Transverse colon (tissue), 4 donors: ENCODE data around the gene MORC3.
"Not testable (repeated sequence)": the region's sequence is repeated elsewhere in the genome, so short reads cannot be mapped to it uniquely, and the experiment has no call there.

Experiments
- POLR2A ChIP-seq: fragments of 450-650 bp; IDR thresholded peaks from one replicate; pipeline ENCODE4 v1.6.1; 2016; ENCODE audit warnings: antibody characterized with exemption, mild to moderate bottlenecking, moderate library complexity
- POLR2AphosphoS5 ChIP-seq, 3 donors: sonication (generic); formaldehyde crosslinking; IDR thresholded peaks; one replicate each; pipeline ENCODE4 v1.6.1; 2016; ENCODE audit warnings: antibody characterized with exemption in 3 of 3
- TF ChIP-seq, protein P1 (sequence below), 5 experiments: fragments of 200-600 bp in 3 of 5; fragments of 450-650 bp in 2 of 5; sonication (generic) in 3 of 5; IDR thresholded peaks; 1 replicate in 2 of 5; 2 replicates in 3 of 5; pipeline ENCODE4 v1.5.1; 2016 to 2017; ENCODE audit warnings: antibody characterized with exemption in 5 of 5, inconsistent platforms in 3 of 5, mild to moderate bottlenecking in 2 of 5, moderate library complexity in 1 of 5

DNA sequence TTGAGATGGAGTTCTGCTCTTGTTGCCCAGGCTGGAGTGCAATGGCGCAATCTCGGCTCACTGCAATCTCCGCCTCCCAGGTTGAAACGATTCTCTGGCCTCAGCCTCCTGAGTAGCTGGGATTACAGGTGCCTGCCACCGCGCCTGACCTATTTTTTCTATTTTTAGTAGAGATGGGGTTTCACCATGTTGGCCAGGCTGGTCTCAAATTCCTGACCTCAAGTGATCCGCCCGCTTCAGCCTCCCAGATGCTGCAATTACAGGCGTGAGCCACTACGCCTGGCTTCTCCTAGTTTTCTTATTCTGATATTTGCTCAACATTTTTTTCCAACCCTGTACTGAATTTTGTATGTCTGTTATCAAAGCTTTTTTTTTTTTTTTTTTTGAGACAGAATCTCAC, 62.7 kb downstream of the MORC3 start:
- TF ChIP-seq, protein P1, sequence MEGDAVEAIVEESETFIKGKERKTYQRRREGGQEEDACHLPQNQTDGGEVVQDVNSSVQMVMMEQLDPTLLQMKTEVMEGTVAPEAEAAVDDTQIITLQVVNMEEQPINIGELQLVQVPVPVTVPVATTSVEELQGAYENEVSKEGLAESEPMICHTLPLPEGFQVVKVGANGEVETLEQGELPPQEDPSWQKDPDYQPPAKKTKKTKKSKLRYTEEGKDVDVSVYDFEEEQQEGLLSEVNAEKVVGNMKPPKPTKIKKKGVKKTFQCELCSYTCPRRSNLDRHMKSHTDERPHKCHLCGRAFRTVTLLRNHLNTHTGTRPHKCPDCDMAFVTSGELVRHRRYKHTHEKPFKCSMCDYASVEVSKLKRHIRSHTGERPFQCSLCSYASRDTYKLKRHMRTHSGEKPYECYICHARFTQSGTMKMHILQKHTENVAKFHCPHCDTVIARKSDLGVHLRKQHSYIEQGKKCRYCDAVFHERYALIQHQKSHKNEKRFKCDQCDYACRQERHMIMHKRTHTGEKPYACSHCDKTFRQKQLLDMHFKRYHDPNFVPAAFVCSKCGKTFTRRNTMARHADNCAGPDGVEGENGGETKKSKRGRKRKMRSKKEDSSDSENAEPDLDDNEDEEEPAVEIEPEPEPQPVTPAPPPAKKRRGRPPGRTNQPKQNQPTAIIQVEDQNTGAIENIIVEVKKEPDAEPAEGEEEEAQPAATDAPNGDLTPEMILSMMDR (IDR thresholded peaks at IDR 0.05), result not testable (repeated sequence)
- not testable (repeated sequence) for TF ChIP-seq POLR2AphosphoS5 (IDR thresholded peaks at IDR 0.05); POLR2A
